GM12865 (cell line): ENCODE results near the gene ATP5MK.
A peak's percentile ranks its signal among the peaks of the same experiment; 100 is the strongest.
"Not testable (repeated sequence)": the region's sequence is repeated elsewhere in the genome, so short reads cannot be mapped to it uniquely, and the experiment has no call there.

Source experiments
- DNase-seq: peaks from one replicate; pipeline ENCODE4 v3.0.0; 2010; ENCODE audit warnings: low read depth
- H3K4me3 ChIP-seq: 2 replicates; pipeline ENCODE4 v1.5.1; 2011; ENCODE audit warnings: mild to moderate bottlenecking, low read depth, low read length, control low read depth
- TF ChIP-seq, protein P1 (sequence below): IDR thresholded peaks from 2 replicates; pipeline ENCODE4 v1.5.1; 2011; ENCODE audit warnings: low read length, control low read depth, low read depth, inconsistent platforms; ENCODE audit not compliant: insufficient read depth; ENCODE audit errors: missing control alignments

ATP5MK gene

DNA sequence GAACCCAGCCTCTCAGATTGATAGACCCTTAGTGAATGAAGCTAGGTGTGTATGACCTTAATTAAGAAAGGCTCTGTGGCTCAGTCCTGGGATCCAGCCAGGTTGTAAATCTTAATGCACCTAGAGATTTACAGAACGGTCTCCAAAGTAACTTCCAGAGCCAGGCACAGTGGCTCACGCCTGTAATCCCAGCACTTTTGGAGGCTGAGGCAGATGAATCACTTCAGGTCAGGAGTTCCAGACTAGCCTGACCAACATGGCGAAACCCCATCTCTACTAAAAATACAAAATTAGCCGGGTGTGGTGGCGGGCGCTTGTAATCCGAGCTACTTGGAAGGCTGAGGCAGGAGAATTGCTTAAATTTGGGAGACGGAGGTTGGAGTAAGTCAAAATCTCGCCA, 31.6 kb upstream of the ATP5MK start:
- DNase-seq = no peak
- H3K4me3 ChIP-seq = no peak overlapping the region
- TF ChIP-seq, protein P1, sequence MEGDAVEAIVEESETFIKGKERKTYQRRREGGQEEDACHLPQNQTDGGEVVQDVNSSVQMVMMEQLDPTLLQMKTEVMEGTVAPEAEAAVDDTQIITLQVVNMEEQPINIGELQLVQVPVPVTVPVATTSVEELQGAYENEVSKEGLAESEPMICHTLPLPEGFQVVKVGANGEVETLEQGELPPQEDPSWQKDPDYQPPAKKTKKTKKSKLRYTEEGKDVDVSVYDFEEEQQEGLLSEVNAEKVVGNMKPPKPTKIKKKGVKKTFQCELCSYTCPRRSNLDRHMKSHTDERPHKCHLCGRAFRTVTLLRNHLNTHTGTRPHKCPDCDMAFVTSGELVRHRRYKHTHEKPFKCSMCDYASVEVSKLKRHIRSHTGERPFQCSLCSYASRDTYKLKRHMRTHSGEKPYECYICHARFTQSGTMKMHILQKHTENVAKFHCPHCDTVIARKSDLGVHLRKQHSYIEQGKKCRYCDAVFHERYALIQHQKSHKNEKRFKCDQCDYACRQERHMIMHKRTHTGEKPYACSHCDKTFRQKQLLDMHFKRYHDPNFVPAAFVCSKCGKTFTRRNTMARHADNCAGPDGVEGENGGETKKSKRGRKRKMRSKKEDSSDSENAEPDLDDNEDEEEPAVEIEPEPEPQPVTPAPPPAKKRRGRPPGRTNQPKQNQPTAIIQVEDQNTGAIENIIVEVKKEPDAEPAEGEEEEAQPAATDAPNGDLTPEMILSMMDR = no peak

DNA sequence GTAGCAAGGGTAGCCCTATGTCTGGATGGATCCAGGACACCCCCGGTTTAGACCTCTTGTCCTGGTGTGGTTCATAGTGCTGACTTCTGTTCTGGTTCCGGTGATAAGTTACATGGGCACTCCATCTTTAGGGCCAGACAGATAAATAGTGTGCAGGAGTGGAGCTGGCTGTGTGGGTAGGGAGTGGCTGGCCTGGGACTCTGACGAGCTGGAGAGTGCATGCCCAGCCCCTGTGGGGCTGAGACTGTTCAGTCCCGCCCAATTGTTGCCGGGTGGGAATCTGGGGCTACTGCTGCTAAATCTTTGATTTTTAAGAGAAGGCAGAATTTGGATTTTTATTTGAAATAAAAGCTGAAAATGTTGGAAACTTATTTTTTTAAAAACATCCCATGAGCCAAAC, 27.5 kb upstream of the ATP5MK start:
- TF ChIP-seq, protein P1 = no peak
- no peak for DNase-seq
- no peak overlapping the region for H3K4me3 ChIP-seq

GRCh38 chr10:103419101-103419500, 22.8 kb upstream of the ATP5MK start:
- TF ChIP-seq, protein P1 = no peak
- DNase-seq = no peak
- no peak overlapping the region for H3K4me3 ChIP-seq

DNA sequence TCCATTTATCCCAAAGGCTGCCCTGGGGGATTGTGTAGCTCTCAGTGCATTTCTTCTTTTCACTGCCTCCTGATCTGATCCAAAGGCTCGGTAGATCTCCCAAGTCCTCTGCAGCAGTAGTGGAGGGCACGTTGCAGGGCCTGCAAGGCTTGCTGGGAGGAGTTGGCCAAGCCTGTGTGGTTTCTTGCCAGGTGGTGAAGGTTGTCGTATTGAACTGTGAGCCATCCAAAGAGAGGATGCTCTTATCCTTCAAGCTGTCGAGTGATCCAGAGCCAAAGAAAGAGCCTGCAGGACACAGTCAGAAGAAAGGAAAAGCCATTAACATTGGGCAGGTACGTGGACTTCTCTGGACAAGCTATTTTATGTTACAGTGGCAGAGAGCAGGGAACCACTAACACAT, 21.3 kb upstream of the ATP5MK start:
- TF ChIP-seq, protein P1 = no peak
- H3K4me3 ChIP-seq = no peak overlapping the region
- DNase-seq = no peak

GRCh38 chr10:103417148-103417469, 20.8 kb upstream of the ATP5MK start:
- not testable (repeated sequence) for H3K4me3 ChIP-seq, DNase-seq

DNA sequence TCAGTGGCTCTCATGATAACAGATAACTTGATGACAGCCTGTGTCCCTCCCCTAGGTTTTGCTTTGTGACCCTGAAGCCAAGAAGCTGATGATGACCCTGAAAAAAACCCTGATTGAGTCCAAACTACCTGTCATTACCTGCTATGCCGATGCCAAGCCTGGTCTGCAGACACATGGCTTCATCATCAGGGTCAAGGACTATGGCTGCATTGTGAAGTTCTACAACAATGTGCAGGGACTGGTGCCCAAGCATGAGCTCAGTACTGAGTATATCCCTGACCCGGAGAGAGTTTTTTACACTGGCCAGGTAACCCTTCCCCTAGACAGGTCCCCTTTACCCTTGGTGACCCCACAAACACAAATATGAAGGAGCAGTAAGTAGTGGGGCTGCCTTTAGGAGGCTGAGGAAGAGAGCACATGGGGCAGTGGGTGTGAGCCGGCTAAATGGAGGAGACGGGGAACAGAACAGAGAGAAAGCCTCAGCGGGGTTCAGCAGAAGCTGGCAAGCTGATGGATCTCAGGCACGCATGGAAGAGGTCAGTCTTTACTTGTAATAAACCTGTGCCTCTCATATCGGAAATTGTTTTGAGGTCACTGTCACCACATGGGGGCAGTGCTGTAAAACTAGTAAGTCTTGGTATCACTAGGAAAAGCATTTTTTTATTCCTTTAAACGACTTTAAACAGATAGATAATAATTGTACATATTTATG, 20.3 kb upstream of the ATP5MK start:
- TF ChIP-seq, protein P1 = peak; percentile 60
- DNase-seq = peak; percentile 80
- H3K4me3 ChIP-seq = no peak overlapping the region

- no peak for DNase-seq
- TF ChIP-seq, protein P1 = no peak
- no peak overlapping the region for H3K4me3 ChIP-seq
These were observed 19.3 kb upstream of the ATP5MK start for GRCh38 chr10:103415581-103415980.
